HPDE6-E6E7 (cell line): Measurements from ENCODE around the gene CEL.
"Not testable (repeated sequence)": the region's sequence is repeated elsewhere in the genome, so short reads cannot be mapped to it uniquely, and the experiment has no call there.

ENCODE experiments used
- DNase-seq: peaks from one replicate; pipeline ENCODE4 v3.0.0; 2011; ENCODE audit warnings: missing footprints; ENCODE audit errors: extremely low spot score

The CEL gene

GRCh38 chr9:133046900-133047295 is 14.9 kb upstream of the CEL start:
- no peak for DNase-seq

GRCh38 chr9:133048595-133048994 is 13.2 kb upstream of the CEL start:
- peak; percentile 53 for DNase-seq

- no peak for DNase-seq
Observed at GRCh38 chr9:133049043-133049442, 12.7 kb upstream of the CEL start.

- DNase-seq = no peak
Observed at GRCh38 chr9:133050142-133050541, 11.6 kb upstream of the CEL start.

- no peak for DNase-seq
Observed at GRCh38 chr9:133050781-133051180, 11.0 kb upstream of the CEL start.

GRCh38 chr9:133051281-133051900 is 10.4 kb upstream of the CEL start:
- DNase-seq = no peak

- no peak for DNase-seq
Observed at GRCh38 chr9:133051966-133052539, 9.7 kb upstream of the CEL start.

GRCh38 chr9:133054194-133054890 is 7.4 kb upstream of the CEL start:
- no peak for DNase-seq

GRCh38 chr9:133054966-133055365 is 6.8 kb upstream of the CEL start:
- no peak for DNase-seq

- no peak for DNase-seq
Observed at GRCh38 chr9:133055788-133056420, 5.9 kb upstream of the CEL start.

GRCh38 chr9:133056533-133056932 is 5.2 kb upstream of the CEL start:
- DNase-seq = no peak

GRCh38 chr9:133057006-133057405 is 4.8 kb upstream of the CEL start:
- no peak for DNase-seq

GRCh38 chr9:133057553-133057952 is 4.2 kb upstream of the CEL start:
- DNase-seq = no peak

GRCh38 chr9:133058071-133058470 is 3.7 kb upstream of the CEL start:
- DNase-seq = no peak

GRCh38 chr9:133058550-133059320 is 3.0 kb upstream of the CEL start:
- no peak for DNase-seq

GRCh38 chr9:133059623-133060022 is 2.2 kb upstream of the CEL start:
- peak; percentile 80 for DNase-seq

- DNase-seq = no peak
Observed at GRCh38 chr9:133060417-133060841, 1.4 kb upstream of the CEL start.

- DNase-seq = not testable (repeated sequence)
Observed at GRCh38 chr9:133061019-133061763, 590 bp upstream of the CEL start.

GRCh38 chr9:133062569-133062968 is 788 bp downstream of the CEL start:
- DNase-seq = not testable (repeated sequence)

- DNase-seq = no peak
Observed at GRCh38 chr9:133063159-133063499, 1.3 kb downstream of the CEL start.

GRCh38 chr9:133063500-133064231 is 1.9 kb downstream of the CEL start:
- no peak for DNase-seq
